Astrocyte (in vitro differentiated cells and primary cell): ENCODE results near the gene CDH13.

Experiments
- CTCF ChIP-seq: IDR thresholded peaks from 2 replicates; pipeline ENCODE4 v1.5.1; 2011; ENCODE audit warnings: low read depth, mild to moderate bottlenecking, inconsistent platforms, low read length, moderate library complexity; ENCODE audit not compliant: insufficient read depth
- EZH2 ChIP-seq: IDR thresholded peaks from 2 replicates; pipeline ENCODE4 v1.6.1; 2012; ENCODE audit warnings: mild to moderate bottlenecking, low read length, inconsistent platforms; ENCODE audit not compliant: insufficient read depth

- no peak for TF ChIP-seq CTCF
- TF ChIP-seq EZH2, result no peak
Measured at GRCh38 chr16:83633286-83633685, 1006.5 kb downstream of the CDH13 start.
